GM18861 (cell line): ENCODE measurements around the gene ANKRD61.
"Not testable (repeated sequence)": the region's sequence is repeated elsewhere in the genome, so short reads cannot be mapped to it uniquely, and the experiment has no call there.

Experiments used
- ATAC-seq: cut with Tn5 transposase; IDR thresholded peaks from one replicate; pipeline ENCODE4 v1.9.1; 2021; ENCODE audit not compliant: unreplicated experiment

ANKRD61 gene

DNA sequence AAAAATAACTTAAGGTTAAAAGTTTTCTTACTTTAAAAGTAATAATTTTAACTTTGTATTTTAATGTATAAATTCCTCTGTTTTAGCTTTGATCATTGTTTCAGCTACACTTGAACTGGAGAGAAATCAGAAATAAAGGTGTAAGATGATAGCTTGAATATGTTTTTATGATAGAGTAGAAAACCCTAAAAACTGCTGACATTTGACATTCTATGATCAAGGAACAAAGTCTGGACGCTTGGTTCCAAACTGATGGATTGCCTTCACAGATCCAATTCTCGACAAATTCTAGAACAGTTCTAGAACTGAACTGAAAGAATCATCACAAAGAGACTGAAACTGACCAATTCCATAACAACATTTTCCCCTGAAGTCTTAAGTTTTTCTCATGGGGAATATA lies at the start of gene ANKRD61:
ANKRD61 (plus strand) TSS at position 389 of the 400 bp plus-strand sequence; CDS start at position 389, 0 bp downstream.
- no peak for ATAC-seq

DNA sequence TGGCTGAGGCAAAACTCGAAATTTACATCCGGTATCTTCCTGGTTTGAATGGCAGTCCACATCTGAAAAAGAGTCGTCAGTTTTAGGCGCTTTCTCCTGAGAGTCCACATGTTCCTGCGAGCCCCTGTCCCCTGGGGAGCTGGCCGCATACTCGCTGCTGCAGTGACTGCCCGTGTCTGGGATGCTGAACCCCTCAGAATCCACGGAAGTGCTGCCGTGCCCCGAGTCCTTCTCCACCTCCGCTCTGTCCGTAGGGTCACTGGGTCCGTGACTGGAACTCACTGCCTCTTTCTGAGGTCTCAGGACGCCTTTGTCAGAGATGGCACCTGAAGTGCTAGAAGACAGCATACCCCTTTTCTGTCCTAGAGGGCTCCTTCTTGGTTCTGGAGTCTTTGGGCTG lies 44.1 kb upstream of the ANKRD61 start:
- ATAC-seq = not testable (repeated sequence)

- no peak for ATAC-seq
Measured at GRCh38 chr7:5997210-5997808, 33.9 kb upstream of the ANKRD61 start.

DNA sequence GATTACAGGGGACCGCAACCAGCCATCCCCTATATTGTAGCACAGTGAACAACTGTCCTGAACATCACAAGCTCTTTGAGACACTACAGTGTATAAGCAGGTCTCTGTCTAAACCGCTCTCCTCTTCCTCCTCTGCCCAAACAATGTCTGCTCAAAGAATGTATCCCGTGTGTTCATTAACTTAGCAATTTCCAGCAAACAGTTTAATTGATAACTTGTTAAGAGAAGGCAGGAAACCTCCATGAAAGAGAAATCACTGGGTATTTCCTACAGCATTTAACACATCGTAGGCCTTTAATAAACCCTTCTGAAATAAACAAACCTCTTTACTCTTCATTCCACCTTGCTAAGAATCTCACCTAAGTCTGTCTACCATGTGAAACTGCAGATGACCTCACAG lies 23.8 kb upstream of the ANKRD61 start:
- ATAC-seq = no peak

DNA sequence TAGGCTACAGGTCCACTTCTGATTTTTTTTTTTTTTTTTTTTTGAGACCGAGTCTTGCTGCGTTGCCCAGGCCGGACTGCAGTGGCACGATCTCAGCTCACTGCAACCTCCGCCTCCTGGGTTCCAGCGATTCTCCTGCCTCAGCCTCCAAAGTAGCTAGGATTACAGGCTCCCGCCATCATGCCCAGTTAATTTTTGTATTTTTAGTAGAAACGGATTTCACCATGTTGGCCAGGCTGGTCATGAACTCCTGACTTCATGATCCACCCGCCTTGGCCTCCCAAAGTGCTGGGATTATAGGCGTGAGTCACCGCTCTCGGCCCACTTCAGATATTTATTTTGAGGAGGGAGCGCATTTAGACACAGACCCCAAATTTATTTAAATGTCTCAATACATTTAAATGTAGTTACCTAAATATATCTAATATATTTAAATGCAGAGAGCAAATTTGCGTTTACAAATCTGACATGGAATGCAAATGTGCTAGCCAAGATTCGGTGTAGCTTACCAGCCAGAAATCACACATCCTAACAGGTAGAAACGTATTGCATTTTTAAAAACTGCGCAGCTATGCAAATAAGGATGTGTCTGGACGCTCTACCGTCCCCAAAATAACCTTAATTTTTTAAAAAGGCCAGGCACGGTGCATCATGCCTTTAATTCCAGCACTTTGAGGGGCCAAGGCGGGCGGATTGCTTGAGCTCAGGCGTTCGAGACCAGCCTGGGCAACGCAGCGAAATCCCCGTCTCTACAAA lies 23.2 kb upstream of the ANKRD61 start:
- not testable (repeated sequence) for ATAC-seq

GRCh38 chr7:6008668-6009611 lies 22.2 kb upstream of the ANKRD61 start, which contains the start of the genes AIMP2 and PMS2:
Gene AIMP2 (plus strand): TSS chr7:6009272. CDS start chr7:6009364, 92 bp downstream.
Gene PMS2 (minus strand): TSS chr7:6009049. CDS start chr7:6009019, 30 bp downstream.
- peak; percentile 84 for ATAC-seq

DNA sequence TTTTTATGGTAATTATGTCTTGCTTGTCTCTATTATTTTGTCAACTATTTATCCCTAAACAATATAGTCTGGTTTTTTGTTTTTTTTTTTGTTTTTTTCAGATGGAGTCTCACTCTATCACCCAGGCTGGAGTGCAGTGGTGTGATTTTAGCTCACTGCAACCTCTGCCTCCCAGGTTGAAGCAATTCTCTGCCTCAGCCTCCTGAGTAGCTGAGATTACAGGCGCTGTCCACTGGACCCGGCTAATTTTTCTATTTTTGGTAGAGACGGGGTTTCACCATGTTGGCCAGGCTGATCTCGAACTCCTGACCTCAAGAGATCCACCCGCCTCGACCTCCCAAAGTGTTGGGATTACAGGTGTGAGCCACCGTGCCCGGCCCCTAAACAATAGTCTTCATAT lies 20.8 kb upstream of the ANKRD61 start:
- ATAC-seq = not testable (repeated sequence)

- no peak for ATAC-seq
Measured at GRCh38 chr7:6011541-6011940, 19.6 kb upstream of the ANKRD61 start.

DNA sequence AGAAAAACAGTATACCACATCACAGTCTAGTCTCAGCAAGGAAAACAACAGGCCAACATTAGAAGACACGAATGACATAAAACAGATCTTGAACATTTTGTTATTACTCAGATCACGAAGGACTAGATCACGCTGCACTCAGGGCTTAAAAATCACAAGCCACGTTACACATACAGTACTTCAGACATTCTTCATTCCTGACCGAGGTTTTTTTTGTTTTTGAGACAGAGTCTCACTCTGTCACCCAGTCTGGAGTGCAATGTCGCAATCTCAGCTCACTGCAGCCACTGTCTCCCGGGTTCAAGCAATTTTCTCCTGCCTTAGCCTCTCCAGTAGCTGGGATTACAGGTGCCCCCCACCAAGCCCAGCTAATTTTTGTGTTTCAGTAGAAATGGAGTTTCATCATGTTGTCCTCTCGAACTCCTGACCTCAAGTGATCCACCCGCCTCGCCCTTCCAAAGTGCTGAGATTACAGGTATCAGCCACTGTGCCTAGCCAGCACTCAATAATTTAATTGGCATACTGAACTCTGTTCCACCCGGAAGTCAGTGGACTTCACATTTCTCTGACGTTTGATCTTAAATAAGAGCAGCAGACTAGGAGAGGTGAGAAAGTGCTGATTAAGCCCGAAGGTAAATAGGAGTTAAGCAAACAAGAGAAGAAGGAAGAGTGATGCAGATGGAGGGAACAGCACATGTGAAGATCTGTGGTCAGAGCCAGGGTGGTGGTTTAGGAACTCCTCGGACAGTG lies 18.6 kb upstream of the ANKRD61 start:
- no peak for ATAC-seq

DNA sequence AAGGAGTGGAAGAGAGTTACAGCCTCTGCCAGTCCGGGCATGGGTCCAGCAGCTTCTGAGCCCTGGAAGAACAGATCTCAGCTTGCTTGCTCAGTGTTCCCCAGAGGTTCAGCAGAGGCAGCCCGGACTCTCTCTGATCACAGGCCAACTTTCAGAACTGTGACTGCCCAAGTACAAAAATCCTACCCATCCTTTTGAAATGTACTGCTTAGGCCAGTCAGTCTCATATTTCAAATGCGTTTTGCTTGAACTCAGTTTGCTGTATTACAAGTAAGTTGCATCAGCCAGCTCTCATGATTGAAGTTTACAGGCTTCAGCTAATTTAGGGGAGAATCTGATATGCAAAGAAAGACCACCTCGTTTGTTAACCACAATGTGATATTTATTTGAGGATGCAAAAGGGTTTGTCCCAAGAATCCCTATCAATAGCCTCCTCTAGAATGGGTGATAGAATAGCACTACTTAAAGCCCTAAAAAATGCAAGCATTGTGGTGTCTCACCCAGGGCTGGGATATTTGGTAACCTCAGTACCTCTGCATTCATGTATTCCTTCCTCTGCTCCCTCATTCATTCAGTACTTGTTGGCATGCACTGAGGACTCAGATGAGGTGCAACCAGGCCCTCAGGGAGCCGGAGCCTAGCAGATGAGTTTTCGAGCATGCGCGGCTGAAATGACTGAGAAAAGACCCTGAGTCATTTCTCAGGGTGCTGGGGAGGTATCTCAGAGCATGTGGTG lies 15.1 kb upstream of the ANKRD61 start:
- ATAC-seq = no peak

DNA sequence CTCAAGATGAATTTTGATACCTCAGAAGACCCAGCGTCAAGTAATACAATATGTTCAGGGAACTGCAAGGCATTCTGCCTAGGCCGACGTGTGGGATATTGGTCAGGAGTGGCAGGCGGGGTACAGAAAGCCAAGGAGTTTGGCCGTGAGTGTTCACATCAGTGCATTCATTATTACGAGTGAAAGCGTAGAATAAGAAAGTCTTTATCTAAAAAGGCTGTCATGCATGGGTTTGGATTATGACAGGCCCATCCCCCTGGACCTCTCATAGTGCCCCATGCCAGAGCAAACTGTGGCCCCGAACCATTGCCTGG lies 14.6 kb upstream of the ANKRD61 start:
- no peak for ATAC-seq

GRCh38 chr7:6020371-6021286 lies 10.5 kb upstream of the ANKRD61 start:
- no peak for ATAC-seq

DNA sequence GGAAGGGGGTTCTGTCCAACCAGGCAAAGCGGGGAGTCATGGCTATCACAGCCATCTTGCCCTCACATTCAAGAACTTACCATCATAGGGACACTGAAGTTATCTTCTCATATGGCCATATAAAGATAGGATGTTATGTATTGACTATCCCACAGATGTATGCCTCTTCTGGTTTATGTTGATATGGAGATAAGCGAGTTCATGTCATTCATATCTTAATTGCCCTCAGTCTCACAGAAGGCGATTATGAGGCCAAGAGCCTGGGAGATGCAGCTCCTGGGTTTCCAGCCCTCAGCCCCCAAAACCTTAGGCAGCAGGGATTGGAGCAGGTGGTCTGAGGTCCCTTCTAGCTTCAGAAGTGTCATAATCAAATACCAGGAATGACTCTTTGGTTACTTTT lies 8.5 kb upstream of the ANKRD61 start:
- ATAC-seq = no peak

GRCh38 chr7:6023974-6024435 lies 7.2 kb upstream of the ANKRD61 start:
- no peak for ATAC-seq

DNA sequence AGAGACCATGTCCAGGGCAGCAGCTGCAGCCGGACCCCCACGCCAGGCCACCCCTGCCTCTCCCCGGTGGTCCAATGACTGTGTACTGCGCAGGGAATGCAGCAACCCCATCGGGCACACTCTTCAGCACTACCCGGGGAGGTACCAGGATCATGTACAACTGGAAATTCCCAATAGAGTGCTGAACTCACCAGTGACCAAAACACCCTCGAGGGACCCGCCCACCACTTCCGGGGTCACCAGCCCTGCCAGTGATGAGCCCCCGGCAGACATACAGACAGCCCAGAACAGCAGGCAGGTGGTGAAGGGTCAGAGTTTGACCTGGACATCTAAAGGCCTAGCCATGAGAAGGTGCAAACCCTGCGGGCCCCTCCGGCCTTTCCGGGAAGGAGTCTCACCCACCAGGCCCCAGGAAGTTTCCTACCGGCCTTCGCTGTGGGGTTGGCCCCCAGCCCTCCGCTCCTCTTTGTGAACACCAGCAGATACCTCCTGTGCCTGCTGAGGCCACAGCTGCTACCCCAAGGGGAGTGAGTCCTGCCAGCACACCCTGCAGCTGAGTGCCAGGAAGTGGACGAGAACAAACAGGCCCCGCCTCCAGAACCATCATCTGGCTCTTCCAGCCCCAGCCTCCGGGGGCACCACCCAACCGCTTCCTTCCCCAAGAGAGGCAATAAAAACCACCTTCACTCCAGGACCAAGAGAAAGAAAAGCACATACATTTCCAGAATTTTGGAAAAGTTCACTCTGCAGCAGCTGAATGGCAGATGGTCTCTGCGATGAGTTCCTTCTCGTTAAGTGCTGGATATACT lies 5.0 kb upstream of the ANKRD61 start:
- ATAC-seq = peak; percentile 78

- ATAC-seq = no peak
Measured at GRCh38 chr7:6026820-6027311, 4.3 kb upstream of the ANKRD61 start.

GRCh38 chr7:6027806-6028365 lies 3.3 kb upstream of the ANKRD61 start:
- no peak for ATAC-seq

DNA sequence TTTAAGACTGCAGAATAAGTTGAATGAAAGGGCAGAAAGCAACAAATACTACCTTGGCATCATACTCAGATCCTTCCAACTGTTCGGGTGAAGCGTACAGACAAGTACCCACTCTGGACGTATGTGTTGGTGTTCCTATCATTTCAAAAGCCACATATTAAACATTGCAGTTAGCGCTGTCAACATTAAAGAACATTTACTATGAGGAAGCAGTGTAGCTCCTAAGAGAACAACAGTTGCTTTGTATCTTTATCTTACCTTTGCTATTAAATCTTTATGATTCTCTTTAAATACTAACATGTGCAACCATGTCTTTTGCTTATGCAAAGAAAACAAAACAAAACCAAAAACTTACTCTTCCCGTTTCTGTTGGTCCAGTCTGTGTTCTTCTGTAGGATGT lies 2.6 kb upstream of the ANKRD61 start:
- no peak for ATAC-seq
